ENCODE measurements around the gene GCAT.

- TF ChIP-seq, protein P1, sequence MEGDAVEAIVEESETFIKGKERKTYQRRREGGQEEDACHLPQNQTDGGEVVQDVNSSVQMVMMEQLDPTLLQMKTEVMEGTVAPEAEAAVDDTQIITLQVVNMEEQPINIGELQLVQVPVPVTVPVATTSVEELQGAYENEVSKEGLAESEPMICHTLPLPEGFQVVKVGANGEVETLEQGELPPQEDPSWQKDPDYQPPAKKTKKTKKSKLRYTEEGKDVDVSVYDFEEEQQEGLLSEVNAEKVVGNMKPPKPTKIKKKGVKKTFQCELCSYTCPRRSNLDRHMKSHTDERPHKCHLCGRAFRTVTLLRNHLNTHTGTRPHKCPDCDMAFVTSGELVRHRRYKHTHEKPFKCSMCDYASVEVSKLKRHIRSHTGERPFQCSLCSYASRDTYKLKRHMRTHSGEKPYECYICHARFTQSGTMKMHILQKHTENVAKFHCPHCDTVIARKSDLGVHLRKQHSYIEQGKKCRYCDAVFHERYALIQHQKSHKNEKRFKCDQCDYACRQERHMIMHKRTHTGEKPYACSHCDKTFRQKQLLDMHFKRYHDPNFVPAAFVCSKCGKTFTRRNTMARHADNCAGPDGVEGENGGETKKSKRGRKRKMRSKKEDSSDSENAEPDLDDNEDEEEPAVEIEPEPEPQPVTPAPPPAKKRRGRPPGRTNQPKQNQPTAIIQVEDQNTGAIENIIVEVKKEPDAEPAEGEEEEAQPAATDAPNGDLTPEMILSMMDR (IDR thresholded peaks at IDR 0.05), result no peak
- no peak for TF ChIP-seq POLR2A (IDR thresholded peaks at IDR 0.05)
These were observed 47.7 kb downstream of the GCAT start for GRCh38 chr22:37855462-37855861.

Data from testis (tissue), 2 donors.